ENCODE measurements around the gene GAB2. TPM values are rescaled to one million over a fixed set of nuclear protein-coding genes. Genes with fewer than 3 reads are reported as not detected.

Gene GAB2, protein sequence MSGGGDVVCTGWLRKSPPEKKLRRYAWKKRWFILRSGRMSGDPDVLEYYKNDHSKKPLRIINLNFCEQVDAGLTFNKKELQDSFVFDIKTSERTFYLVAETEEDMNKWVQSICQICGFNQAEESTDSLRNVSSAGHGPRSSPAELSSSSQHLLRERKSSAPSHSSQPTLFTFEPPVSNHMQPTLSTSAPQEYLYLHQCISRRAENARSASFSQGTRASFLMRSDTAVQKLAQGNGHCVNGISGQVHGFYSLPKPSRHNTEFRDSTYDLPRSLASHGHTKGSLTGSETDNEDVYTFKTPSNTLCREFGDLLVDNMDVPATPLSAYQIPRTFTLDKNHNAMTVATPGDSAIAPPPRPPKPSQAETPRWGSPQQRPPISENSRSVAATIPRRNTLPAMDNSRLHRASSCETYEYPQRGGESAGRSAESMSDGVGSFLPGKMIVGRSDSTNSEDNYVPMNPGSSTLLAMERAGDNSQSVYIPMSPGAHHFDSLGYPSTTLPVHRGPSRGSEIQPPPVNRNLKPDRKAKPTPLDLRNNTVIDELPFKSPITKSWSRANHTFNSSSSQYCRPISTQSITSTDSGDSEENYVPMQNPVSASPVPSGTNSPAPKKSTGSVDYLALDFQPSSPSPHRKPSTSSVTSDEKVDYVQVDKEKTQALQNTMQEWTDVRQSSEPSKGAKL
- total RNA-seq (2021; ENCODE audit: unreplicated experiment) (10.0 TPM), Bru-seq, nascent RNA (percentile 62 among the genes with signal in this experiment), BruChase-seq, experiment 1, labeled RNA remaining after a 2-hour chase (percentile 53 among the genes with signal in this experiment), BruChase-seq, experiment 2, labeled RNA remaining after a 6-hour chase (percentile 54 among the genes with signal in this experiment)
- polyA plus RNA-seq (2012; ENCODE audit: insufficient read length): 5.8 TPM
- long read RNA-seq, partial matches to known transcripts: 0 of 6 reads
- long read RNA-seq, other reads (novel, unspliced or antisense): 6 of 6 reads

GRCh38 chr11:78417175-78417887, at the start of gene GAB2:
Gene GAB2, minus strand, starts transcription at chr11:78417820. Its CDS starts 100 bp downstream, at chr11:78417720.
- POLR2A ChIA-PET: interaction anchor here (0.7 to 1.3 kb wide), 4 partner anchors 13 to 1712 kb away, joined by 3 to 12 read pairs (median 4); no protein-coding TSS in a partner anchor
- peak within 1 kb of the TSS; percentile 53 to 90 for H3K4me3 ChIP-seq (ENCODE audit: low read depth in 2 of 2, low read length in 2 of 2)
- in situ Hi-C loops (cut with HindIII; ENCODE audit: low pct_unique_long_range_greater_than_20kb, low sequenced_read_pairs): no loop called here
- H3K4me1 ChIP-seq (ENCODE audit: control insufficient read depth, insufficient read depth, low read length): peaks cover 34% of the 10 kb centered on the region
- no peak for DNase-seq (ENCODE audit: low read depth, low spot score)
- BruUV-seq (replicated peaks): no TSS peak
- H3K27me3 ChIP-seq (ENCODE audit: control insufficient read depth, insufficient read depth, low read length): peaks cover 2% of the 10 kb centered on the region; the same call in 1 of the 2 replicates
- intact Hi-C loops (cut with micrococcal nuclease; ENCODE audit: unreplicated experiment): loop anchor here (5.0 kb wide), 1 partner anchor 145 kb away; no protein-coding TSS in a partner anchor
- H3K36me3 ChIP-seq (ENCODE audit: control insufficient read depth, insufficient read depth, low read length): no peaks in the 10 kb centered on the region
- ATAC-seq: peak; percentile 81; the same call in 1 of the 2 replicates
- H3K9me3 ChIP-seq (ENCODE audit: control insufficient read depth, insufficient read depth, low read depth, low read length): no peaks in the 10 kb centered on the region
- TF ChIP-seq, protein P1, sequence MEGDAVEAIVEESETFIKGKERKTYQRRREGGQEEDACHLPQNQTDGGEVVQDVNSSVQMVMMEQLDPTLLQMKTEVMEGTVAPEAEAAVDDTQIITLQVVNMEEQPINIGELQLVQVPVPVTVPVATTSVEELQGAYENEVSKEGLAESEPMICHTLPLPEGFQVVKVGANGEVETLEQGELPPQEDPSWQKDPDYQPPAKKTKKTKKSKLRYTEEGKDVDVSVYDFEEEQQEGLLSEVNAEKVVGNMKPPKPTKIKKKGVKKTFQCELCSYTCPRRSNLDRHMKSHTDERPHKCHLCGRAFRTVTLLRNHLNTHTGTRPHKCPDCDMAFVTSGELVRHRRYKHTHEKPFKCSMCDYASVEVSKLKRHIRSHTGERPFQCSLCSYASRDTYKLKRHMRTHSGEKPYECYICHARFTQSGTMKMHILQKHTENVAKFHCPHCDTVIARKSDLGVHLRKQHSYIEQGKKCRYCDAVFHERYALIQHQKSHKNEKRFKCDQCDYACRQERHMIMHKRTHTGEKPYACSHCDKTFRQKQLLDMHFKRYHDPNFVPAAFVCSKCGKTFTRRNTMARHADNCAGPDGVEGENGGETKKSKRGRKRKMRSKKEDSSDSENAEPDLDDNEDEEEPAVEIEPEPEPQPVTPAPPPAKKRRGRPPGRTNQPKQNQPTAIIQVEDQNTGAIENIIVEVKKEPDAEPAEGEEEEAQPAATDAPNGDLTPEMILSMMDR (IDR thresholded peaks at IDR 0.05): peak; percentile 57
- TF ChIP-seq TCF7L2 (IDR thresholded peaks at IDR 0.05; ENCODE audit: low read depth, low read length): no peak
- H3K27ac ChIP-seq (ENCODE audit: low read length): peak within 1 kb of the TSS; percentile 93
- CTCF ChIA-PET: interaction anchor here (0.6 to 2.2 kb wide), 4 partner anchors 11 to 202 kb away, joined by 4 to 7 read pairs (median 5); no protein-coding TSS in a partner anchor

DNA sequence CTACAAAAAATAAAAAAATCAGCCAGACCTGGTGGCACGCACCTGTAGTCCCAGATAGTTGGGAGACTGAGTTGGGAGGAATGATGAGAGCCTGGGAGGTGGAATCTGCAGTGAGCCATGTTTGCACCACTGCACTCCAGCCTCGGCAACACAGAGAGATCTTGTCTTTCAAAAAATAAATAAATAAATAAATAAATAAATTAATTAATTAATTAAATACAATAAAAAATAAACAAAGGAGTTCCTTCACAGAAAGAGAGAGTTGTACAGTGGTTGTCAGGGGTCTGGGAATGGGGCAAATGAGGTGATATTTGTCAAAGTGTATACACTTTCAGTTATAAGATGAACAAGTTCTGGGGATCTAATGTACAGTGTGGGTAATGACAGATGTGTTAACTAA, 49.8 kb upstream of the GAB2 start:
- Histone ChIP-seq H3K9me3 (ENCODE audit: control insufficient read depth, insufficient read depth, low read depth, low read length) (no peaks in the 10 kb centered on the region), H3K4me1 (ENCODE audit: control insufficient read depth, insufficient read depth, low read length) (no peaks in the 10 kb centered on the region), H3K4me3 (ENCODE audit: low read depth in 2 of 2, low read length in 2 of 2) (no peak overlapping the region), H3K27ac (ENCODE audit: low read length) (no peak overlapping the region), H3K36me3 (ENCODE audit: control insufficient read depth, insufficient read depth, low read length) (no peaks in the 10 kb centered on the region), H3K27me3 (ENCODE audit: control insufficient read depth, insufficient read depth, low read length) (no peaks in the 10 kb centered on the region)
- ChIA-PET POLR2A (no interaction called here), CTCF (no interaction called here)
- ATAC-seq: no peak
- intact Hi-C loops (cut with micrococcal nuclease; ENCODE audit: unreplicated experiment): no loop called here
- in situ Hi-C loops (cut with HindIII; ENCODE audit: low pct_unique_long_range_greater_than_20kb, low sequenced_read_pairs): no loop called here
- no peak for DNase-seq (ENCODE audit: low read depth, low spot score)
- no TSS peak for BruUV-seq (replicated peaks)
- TF ChIP-seq POLR2AphosphoS5 (IDR thresholded peaks at IDR 0.05; ENCODE audit: low read depth, low read length) (no peak), TCF7L2 (IDR thresholded peaks at IDR 0.05; ENCODE audit: low read depth, low read length) (no peak), SIN3A (IDR thresholded peaks at IDR 0.05; ENCODE audit: borderline replicate concordance, insufficient read depth, low read depth, low read length) (no peak)
- TF ChIP-seq, protein P2, sequence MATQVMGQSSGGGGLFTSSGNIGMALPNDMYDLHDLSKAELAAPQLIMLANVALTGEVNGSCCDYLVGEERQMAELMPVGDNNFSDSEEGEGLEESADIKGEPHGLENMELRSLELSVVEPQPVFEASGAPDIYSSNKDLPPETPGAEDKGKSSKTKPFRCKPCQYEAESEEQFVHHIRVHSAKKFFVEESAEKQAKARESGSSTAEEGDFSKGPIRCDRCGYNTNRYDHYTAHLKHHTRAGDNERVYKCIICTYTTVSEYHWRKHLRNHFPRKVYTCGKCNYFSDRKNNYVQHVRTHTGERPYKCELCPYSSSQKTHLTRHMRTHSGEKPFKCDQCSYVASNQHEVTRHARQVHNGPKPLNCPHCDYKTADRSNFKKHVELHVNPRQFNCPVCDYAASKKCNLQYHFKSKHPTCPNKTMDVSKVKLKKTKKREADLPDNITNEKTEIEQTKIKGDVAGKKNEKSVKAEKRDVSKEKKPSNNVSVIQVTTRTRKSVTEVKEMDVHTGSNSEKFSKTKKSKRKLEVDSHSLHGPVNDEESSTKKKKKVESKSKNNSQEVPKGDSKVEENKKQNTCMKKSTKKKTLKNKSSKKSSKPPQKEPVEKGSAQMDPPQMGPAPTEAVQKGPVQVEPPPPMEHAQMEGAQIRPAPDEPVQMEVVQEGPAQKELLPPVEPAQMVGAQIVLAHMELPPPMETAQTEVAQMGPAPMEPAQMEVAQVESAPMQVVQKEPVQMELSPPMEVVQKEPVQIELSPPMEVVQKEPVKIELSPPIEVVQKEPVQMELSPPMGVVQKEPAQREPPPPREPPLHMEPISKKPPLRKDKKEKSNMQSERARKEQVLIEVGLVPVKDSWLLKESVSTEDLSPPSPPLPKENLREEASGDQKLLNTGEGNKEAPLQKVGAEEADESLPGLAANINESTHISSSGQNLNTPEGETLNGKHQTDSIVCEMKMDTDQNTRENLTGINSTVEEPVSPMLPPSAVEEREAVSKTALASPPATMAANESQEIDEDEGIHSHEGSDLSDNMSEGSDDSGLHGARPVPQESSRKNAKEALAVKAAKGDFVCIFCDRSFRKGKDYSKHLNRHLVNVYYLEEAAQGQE (IDR thresholded peaks at IDR 0.05; ENCODE audit: insufficient read depth in 1 of 2, low read depth in 2 of 2, low read length in 1 of 2): no peak
- TF ChIP-seq, protein P1 (IDR thresholded peaks at IDR 0.05): no peak
